Hematopoietic multipotent progenitor cell treated with erythropoietin and hydrocortisone succinate and interleukin-3 and kit ligand, for 4 days (in vitro differentiated cells): ENCODE data around the gene LARP6.
A peak's percentile ranks its signal among the peaks of the same experiment; 100 is the strongest.

Source experiments
- DNase-seq: peaks from one replicate; pipeline ENCODE4 v3.0.0-alpha.2; 2015

Gene LARP6

GRCh38 chr15:70793694-70794093, 60.3 kb downstream of the LARP6 start:
- DNase-seq: no peak

GRCh38 chr15:70792171-70792573, 61.8 kb downstream of the LARP6 start:
- DNase-seq: no peak

GRCh38 chr15:70791259-70791658, 62.7 kb downstream of the LARP6 start:
- no peak for DNase-seq

- peak; percentile 60 for DNase-seq
These were observed 64.7 kb downstream of the LARP6 start for GRCh38 chr15:70789213-70789612.

GRCh38 chr15:70788114-70789049, 65.6 kb downstream of the LARP6 start:
- DNase-seq: no peak

GRCh38 chr15:70786996-70787395, 67.0 kb downstream of the LARP6 start:
- no peak for DNase-seq

GRCh38 chr15:70783610-70784022, 70.3 kb downstream of the LARP6 start:
- DNase-seq: no peak

- DNase-seq: no peak
These were observed 70.9 kb downstream of the LARP6 start for GRCh38 chr15:70783041-70783440.

- DNase-seq: no peak
These were observed 72.7 kb downstream of the LARP6 start for GRCh38 chr15:70781236-70781635.
